Measurements from ENCODE around the gene PFDN2.
A peak's percentile ranks its signal among the peaks of the same experiment; 100 is the strongest.

PFDN2 gene

DNA sequence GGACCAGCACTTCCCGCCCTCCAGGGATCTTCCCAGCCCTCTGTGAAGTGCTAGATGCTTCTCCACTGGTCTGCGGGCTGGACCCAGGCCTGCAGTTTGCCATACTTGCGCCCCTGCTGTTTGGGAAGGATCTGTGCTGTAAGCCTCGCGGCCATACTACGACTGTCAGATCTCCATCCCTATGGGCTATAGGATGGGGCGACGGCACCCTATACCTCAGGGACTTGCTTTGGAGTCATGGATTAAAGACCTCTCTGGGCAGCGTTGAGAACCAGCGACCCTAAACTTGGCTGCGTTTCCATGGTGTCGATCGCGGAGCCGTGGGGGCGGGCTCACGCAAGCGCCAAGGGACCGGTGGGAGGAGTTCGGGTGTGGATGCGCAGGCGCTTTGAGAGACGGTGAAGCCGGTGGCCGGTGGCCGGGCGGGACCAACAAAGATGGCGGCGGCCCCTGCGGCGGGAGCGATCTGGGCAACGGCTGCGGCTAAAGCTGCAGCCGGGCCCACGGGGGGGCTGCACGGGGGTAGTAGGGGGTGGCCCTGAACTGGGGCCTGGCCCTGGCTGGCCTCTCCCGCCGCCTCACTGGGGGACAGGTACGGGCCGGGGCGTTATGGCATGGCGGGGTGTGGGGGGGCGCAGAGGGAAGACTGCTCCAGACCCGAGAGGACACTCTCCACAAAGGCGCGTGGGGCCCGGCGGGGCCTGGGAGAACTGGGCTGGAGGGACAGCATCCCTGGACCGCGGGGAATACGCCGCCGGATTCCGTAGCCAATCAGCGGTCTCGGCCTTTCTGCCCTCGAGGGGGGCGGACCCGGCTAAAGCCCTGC is 41.5 kb upstream of the PFDN2 start, which contains the start of gene USP21:
Gene USP21 (plus strand): TSS at position 414 of the 826 bp plus-strand sequence. CDS start 1,141 bp downstream, outside the sequence.
- Histone ChIP-seq H3K27me3 (ENCODE audit: control insufficient read depth in 1 of 2, insufficient read depth in 2 of 2, low read length in 2 of 2) (no peaks in the 10 kb centered on the region), H3K36me3 (ENCODE audit: insufficient read depth, low read length) (peaks cover 48% of the 10 kb centered on the region), H3K9ac (ENCODE audit: low read length) (peak within 1 kb of the TSS; percentile 79)

DNA sequence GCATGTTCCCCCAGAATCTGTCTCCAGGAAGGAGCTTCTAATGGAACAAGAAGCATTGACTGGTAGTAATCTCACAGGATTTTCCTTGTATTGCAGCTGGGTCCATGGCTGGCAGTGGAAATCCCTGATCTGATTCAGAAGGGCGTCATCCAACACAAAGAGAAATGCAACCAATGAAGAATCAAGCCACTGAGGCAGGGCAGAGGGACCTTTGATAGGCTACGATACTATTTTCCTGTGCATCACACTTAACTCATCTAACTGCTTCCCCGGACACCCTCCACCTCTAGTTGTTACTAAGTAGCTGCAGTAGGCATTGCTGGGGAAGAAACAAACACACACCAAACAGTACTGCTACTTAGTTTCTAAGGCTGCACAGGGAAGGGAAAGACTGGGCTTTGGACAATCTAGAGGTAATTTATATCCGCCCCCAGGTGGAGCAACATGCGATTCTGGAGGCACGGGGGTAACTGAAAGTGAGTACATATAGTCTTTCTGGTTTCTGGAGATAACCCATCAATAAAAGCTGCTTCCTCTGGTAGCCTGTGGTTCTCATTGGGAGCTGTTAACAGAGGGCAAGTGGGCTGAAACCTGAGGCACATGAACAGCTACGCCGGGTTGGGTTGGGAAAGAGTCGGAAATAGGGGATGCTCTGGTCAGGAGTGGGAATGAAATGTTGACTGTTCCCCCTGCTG is 40.6 kb upstream of the PFDN2 start:
- peak overlapping the region; percentile 85 for H3K27ac ChIP-seq (ENCODE audit: low read depth, low read length)
- H3K4me3 ChIP-seq (ENCODE audit: low read depth in 1 of 2, low read length in 2 of 2), result peak overlapping the region in 1 of 2 donors; percentile 64
- H3K9me3 ChIP-seq (ENCODE audit: low read length), result no peaks in the 10 kb centered on the region
- peaks cover 32% of the 10 kb centered on the region for H3K4me1 ChIP-seq (ENCODE audit: insufficient read depth, low read length)
- no peaks in the 10 kb centered on the region for H3K27me3 ChIP-seq (ENCODE audit: control insufficient read depth in 1 of 2, insufficient read depth in 2 of 2, low read length in 2 of 2)
- peak overlapping the region; percentile 79 for H3K9ac ChIP-seq (ENCODE audit: low read length)
- peaks cover 40% of the 10 kb centered on the region for H3K36me3 ChIP-seq (ENCODE audit: insufficient read depth, low read length)

More for the DNA sequence above, 41.5 kb upstream of the PFDN2 start, which contains the start of gene USP21:
- H3K4me3 ChIP-seq (ENCODE audit: low read depth in 1 of 2, low read length in 2 of 2), result peak within 1 kb of the TSS; percentile 64 to 85
- peaks cover 32% of the 10 kb centered on the region for H3K4me1 ChIP-seq (ENCODE audit: insufficient read depth, low read length)
- peak within 1 kb of the TSS; percentile 85 for H3K27ac ChIP-seq (ENCODE audit: low read depth, low read length)
- H3K9me3 ChIP-seq (ENCODE audit: low read length), result no peaks in the 10 kb centered on the region

DNA sequence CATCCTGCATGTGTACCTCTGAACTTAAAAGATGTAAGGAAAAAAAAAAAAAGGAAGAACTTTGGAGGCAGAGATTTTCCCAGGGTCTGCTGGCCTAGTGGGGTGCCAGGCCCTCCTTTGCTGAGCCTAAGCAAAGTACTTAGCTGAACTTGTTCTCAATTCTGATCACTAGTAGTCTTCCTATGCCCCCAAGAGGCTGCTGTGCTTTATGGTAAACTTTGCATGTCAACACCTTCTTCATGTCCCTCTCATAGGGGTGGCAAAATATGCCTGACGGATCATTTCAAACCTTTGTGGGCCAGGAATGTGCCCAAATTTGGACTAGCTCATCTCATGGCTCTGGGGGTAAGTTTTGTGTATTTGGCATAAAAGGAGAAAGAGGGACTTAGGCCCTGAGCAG is 40.0 kb upstream of the PFDN2 start:
- no peak overlapping the region for H3K27ac ChIP-seq (ENCODE audit: low read depth, low read length)
- peaks cover 34% of the 10 kb centered on the region for H3K36me3 ChIP-seq (ENCODE audit: insufficient read depth, low read length)
- no peak overlapping the region for H3K4me3 ChIP-seq (ENCODE audit: low read depth in 1 of 2, low read length in 2 of 2)
- no peaks in the 10 kb centered on the region for H3K27me3 ChIP-seq (ENCODE audit: control insufficient read depth in 1 of 2, insufficient read depth in 2 of 2, low read length in 2 of 2)
- H3K9ac ChIP-seq (ENCODE audit: low read length), result no peak overlapping the region
- H3K9me3 ChIP-seq (ENCODE audit: low read length), result no peaks in the 10 kb centered on the region
- peaks cover 35% of the 10 kb centered on the region for H3K4me1 ChIP-seq (ENCODE audit: insufficient read depth, low read length)

DNA sequence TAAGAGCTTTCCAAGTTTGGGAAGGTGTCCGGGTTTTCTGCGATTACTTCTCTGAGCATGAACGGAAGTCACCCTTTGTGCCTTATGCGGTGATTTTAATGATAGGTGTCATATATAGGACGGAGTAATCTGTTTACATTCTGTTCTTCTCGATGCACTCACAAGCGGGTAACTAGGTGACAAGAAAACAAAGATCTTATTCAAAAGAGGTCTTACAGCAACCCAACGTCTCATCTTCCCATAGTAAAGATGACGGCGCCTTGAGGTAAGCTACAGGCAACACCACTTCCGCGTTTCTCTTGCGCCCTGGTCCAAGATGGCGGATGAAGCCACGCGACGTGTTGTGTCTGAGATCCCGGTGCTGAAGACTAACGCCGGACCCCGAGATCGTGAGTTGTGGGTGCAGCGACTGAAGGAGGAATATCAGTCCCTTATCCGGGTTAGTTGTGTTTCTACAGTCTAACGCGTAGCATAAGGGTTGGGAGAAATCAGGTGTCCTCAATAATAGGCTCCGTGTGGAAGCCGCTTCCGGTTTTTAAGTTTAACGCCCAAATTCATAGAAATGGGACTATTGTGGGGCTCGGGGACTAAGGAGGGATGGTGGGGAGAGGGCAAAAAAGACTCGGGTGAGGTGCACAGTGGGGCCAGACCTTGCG is 36.0 kb upstream of the PFDN2 start, which contains the start of gene UFC1:
Gene UFC1 (plus strand): TSS at position 297 of the 656 bp plus-strand sequence. CDS start 20 bp downstream, at position 317.
- H3K36me3 ChIP-seq (ENCODE audit: insufficient read depth, low read length), result peaks cover 15% of the 10 kb centered on the region
- peak within 1 kb of the TSS; percentile 53 to 85 for H3K4me3 ChIP-seq (ENCODE audit: low read depth in 1 of 2, low read length in 2 of 2)
- peaks cover 16% of the 10 kb centered on the region for H3K4me1 ChIP-seq (ENCODE audit: insufficient read depth, low read length)
- H3K27ac ChIP-seq (ENCODE audit: low read depth, low read length), result peak within 1 kb of the TSS; percentile 89
- no peaks in the 10 kb centered on the region for H3K9me3 ChIP-seq (ENCODE audit: low read length)
- H3K27me3 ChIP-seq (ENCODE audit: control insufficient read depth in 1 of 2, insufficient read depth in 2 of 2, low read length in 2 of 2), result no peaks in the 10 kb centered on the region
- peak within 1 kb of the TSS; percentile 92 for H3K9ac ChIP-seq (ENCODE audit: low read length)

DNA sequence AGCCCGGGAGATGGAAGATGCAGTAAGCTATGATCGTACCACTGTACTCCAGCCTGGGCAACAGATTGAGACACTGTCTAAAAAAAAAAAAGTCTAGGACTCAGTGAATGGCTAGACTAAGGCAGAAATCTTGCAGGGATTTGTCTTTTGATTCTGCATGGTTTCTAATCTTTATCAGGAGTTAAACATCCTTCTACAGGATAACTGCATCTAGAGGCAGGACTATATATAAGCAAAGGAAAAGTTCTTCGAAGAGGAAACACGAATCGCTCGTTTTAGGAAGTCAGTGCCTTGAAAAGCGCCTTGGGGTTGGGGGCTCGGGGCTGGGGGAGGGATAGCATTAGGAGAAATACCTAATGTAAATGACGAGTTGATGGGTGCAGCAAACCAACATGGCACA is 35.3 kb upstream of the PFDN2 start:
- Histone ChIP-seq H3K9ac (ENCODE audit: low read length) (no peak overlapping the region), H3K36me3 (ENCODE audit: insufficient read depth, low read length) (peaks cover 12% of the 10 kb centered on the region), H3K9me3 (ENCODE audit: low read length) (no peaks in the 10 kb centered on the region), H3K27me3 (ENCODE audit: control insufficient read depth in 1 of 2, insufficient read depth in 2 of 2, low read length in 2 of 2) (no peaks in the 10 kb centered on the region), H3K4me1 (ENCODE audit: insufficient read depth, low read length) (peaks cover 11% of the 10 kb centered on the region), H3K27ac (ENCODE audit: low read depth, low read length) (peak overlapping the region; percentile 42), H3K4me3 (ENCODE audit: low read depth in 1 of 2, low read length in 2 of 2) (peak overlapping the region in 1 of 2 donors; percentile 85)

DNA sequence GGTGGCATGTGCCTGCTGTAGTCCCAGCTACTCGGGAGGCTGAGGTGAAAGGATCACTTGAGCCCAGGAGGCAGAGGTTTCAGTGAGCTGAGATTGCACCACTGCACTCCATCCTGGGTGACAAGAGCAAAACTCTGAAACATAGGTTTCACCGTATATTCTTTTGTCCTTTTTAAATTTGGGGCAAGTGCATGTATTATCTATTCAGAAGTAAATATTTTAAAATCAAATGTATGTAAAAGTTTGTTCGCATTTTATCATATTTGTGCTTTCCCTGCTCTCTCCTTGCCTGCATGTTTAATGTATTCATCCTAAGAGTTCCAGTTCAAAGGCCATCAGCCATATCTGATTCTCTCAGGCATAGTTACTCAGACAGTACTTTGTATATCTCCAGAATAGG is 28.0 kb upstream of the PFDN2 start:
- H3K4me3 ChIP-seq (ENCODE audit: low read depth in 1 of 2, low read length in 2 of 2), result no peak overlapping the region

DNA sequence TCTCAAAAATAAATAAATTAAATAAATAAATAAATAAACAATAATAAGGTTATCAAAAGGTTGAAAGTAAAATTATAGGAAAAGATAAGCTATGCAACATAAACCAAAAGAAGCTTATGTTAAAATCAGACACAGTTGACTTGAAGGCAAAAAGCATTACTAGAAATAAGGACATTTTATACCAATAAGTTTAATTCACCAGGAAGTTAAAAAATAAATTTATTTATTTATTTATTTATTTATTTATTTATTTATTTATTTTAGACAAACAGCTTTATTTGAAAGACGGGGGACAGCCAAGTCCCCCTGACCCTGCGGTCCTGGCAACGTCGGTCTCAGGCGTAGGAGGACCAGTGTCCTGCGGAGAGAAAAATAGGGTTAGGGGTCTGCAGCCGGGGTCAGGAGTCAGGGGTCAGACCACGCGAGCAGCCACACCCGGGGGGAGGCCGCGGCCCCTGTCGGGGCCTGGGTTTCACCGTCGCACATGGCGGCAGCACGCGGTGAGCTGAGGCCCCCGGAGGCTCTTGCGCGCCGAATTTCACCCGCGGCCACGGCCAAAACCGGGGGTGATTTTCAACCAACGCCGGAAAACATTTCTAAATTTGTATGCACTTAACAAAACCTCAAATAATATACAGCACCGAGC is 23.0 kb upstream of the PFDN2 start:
- H3K9ac ChIP-seq (ENCODE audit: low read length), result no peak overlapping the region
- no peaks in the 10 kb centered on the region for H3K4me1 ChIP-seq (ENCODE audit: insufficient read depth, low read length)
- no peak overlapping the region for H3K4me3 ChIP-seq (ENCODE audit: low read depth in 1 of 2, low read length in 2 of 2)
- no peaks in the 10 kb centered on the region for H3K27me3 ChIP-seq (ENCODE audit: control insufficient read depth in 1 of 2, insufficient read depth in 2 of 2, low read length in 2 of 2)
- H3K36me3 ChIP-seq (ENCODE audit: insufficient read depth, low read length), result no peaks in the 10 kb centered on the region
- no peak overlapping the region for H3K27ac ChIP-seq (ENCODE audit: low read depth, low read length)
- H3K9me3 ChIP-seq (ENCODE audit: low read length), result no peaks in the 10 kb centered on the region

More for the DNA sequence above, 28.0 kb upstream of the PFDN2 start:
- no peak overlapping the region for H3K27ac ChIP-seq (ENCODE audit: low read depth, low read length)
- no peaks in the 10 kb centered on the region for H3K9me3 ChIP-seq (ENCODE audit: low read length)
- H3K9ac ChIP-seq (ENCODE audit: low read length), result no peak overlapping the region
- H3K27me3 ChIP-seq (ENCODE audit: control insufficient read depth in 1 of 2, insufficient read depth in 2 of 2, low read length in 2 of 2), result no peaks in the 10 kb centered on the region
- no peaks in the 10 kb centered on the region for H3K4me1 ChIP-seq (ENCODE audit: insufficient read depth, low read length)
- H3K36me3 ChIP-seq (ENCODE audit: insufficient read depth, low read length), result no peaks in the 10 kb centered on the region

DNA sequence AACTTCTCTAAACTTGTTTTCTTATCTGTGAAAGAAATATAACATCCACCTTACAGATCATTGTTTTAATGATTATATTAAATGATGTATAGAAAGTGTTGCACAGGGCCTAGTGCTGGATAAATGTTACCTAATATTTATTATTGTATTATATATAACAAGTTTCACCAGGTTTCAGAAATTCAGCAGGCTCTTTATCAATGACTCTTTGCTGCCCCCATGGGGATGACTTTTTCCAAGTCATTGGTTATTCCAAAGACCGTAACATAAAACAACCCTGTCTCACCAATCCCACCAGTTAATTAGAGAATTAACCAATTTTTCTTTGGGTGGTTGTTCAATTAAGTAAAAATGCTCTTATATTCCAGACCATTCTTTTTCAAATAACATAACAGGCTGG is 21.9 kb upstream of the PFDN2 start:
- Histone ChIP-seq H3K4me3 (ENCODE audit: low read depth in 1 of 2, low read length in 2 of 2) (no peak overlapping the region), H3K9me3 (ENCODE audit: low read length) (no peaks in the 10 kb centered on the region), H3K4me1 (ENCODE audit: insufficient read depth, low read length) (no peaks in the 10 kb centered on the region), H3K27me3 (ENCODE audit: control insufficient read depth in 1 of 2, insufficient read depth in 2 of 2, low read length in 2 of 2) (no peaks in the 10 kb centered on the region), H3K27ac (ENCODE audit: low read depth, low read length) (no peak overlapping the region), H3K9ac (ENCODE audit: low read length) (no peak overlapping the region), H3K36me3 (ENCODE audit: insufficient read depth, low read length) (no peaks in the 10 kb centered on the region)

DNA sequence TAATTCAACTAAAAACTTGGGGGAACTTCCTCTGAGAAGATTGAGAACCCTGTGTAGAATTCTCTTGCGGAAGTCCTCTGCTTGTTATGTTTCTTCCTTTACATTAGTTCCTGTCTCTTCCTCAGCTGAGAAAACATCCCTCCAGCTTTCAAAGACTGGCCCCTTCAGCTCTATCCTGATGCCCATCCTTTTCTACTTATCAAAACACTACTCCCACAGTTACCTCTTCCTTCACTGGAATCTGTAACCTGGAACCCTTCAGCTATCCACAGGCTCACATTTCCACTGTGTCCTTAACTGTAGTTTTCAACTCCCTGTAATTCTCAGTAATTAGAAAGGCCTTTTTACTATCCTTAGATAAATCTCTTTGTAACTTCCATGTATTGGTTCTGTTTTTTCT is 20.6 kb upstream of the PFDN2 start:
- Histone ChIP-seq H3K9me3 (ENCODE audit: low read length) (no peaks in the 10 kb centered on the region), H3K4me3 (ENCODE audit: low read depth in 1 of 2, low read length in 2 of 2) (no peak overlapping the region), H3K27me3 (ENCODE audit: control insufficient read depth in 1 of 2, insufficient read depth in 2 of 2, low read length in 2 of 2) (no peaks in the 10 kb centered on the region), H3K27ac (ENCODE audit: low read depth, low read length) (no peak overlapping the region), H3K9ac (ENCODE audit: low read length) (no peak overlapping the region), H3K36me3 (ENCODE audit: insufficient read depth, low read length) (no peaks in the 10 kb centered on the region), H3K4me1 (ENCODE audit: insufficient read depth, low read length) (peaks cover 7% of the 10 kb centered on the region)

DNA sequence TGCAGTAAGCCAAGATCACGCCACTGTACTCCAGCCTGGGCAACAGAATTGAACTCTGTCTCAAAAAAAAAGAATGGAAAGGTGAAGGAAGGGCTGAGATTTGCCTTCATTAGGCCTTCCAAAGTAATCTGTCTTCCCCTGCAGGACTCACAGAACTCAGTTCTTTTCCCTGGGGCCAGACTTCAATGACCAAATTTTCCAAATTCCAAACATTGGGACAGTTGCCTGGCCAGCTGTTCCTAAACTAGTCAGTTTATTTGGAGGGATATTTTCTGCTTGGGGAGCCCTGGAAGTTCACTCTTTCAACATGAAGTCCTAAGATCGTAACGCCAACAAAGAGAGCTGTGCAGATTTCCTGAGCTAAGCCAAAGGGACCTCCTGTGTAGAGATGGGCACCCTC is 20.0 kb upstream of the PFDN2 start:
- Histone ChIP-seq H3K27ac (ENCODE audit: low read depth, low read length) (no peak overlapping the region), H3K9ac (ENCODE audit: low read length) (no peak overlapping the region), H3K4me1 (ENCODE audit: insufficient read depth, low read length) (peaks cover 10% of the 10 kb centered on the region), H3K36me3 (ENCODE audit: insufficient read depth, low read length) (no peaks in the 10 kb centered on the region), H3K27me3 (ENCODE audit: control insufficient read depth in 1 of 2, insufficient read depth in 2 of 2, low read length in 2 of 2) (no peaks in the 10 kb centered on the region), H3K4me3 (ENCODE audit: low read depth in 1 of 2, low read length in 2 of 2) (no peak overlapping the region), H3K9me3 (ENCODE audit: low read length) (no peaks in the 10 kb centered on the region)

All from muscle layer of colon (tissue), 2 donors.